IPS DF 4.7 (cell line): Measurements from ENCODE around the gene MAP4.
"Not testable (repeated sequence)": the region's sequence is repeated elsewhere in the genome, so short reads cannot be mapped to it uniquely, and the experiment has no call there.

ENCODE experiments used
- DNase-seq: peaks from one replicate; pipeline ENCODE4 v3.0.0-alpha.2; 2013; ENCODE audit warnings: low spot score; ENCODE audit errors: extremely low read depth

Gene MAP4

DNA sequence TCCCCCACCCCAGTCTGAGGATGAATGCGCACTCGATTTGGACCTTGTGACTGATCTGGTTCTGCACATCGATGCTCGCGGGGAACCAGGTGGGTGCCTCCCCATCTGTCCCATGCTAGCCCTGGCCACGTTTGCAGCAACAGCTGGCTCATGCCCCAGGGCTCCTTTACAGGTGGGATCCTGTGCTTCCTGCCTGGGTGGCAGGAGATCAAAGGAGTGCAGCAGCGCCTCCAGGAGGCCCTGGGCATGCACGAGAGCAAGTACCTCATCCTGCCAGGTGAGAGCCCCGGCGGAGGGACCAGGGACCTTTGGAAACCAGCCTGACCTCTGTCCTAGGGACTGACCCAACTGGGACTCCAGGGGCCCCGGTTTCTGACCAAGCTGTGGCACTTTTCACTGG lies 169.0 kb downstream of the MAP4 start:
- no peak for DNase-seq

GRCh38 chr3:47846880-47847248 lies 169.4 kb downstream of the MAP4 start:
- no peak for DNase-seq

DNA sequence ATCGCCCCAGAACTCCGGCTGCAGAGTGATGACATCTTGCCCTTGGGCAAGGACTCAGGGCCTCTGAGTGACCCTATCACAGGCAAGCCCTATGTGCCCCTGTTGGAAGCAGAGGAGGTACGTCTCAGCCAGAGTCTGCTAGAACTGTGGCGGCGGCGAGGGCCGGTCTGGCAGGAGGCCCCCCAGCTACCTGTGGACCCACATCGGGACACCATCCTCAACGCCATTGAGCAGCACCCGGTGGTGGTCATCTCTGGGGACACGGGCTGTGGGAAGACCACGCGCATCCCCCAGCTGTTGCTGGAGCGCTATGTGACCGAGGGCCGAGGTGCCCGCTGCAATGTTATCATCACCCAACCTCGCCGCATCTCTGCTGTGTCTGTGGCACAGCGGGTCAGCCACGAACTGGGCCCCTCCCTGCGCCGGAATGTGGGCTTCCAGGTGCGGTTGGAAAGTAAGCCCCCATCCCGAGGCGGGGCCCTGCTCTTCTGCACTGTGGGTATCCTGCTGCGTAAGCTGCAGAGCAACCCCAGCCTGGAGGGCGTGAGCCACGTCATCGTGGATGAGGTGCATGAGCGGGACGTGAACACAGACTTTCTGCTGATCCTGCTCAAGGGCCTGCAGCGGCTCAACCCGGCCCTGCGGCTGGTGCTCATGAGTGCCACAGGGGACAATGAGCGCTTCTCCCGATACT lies 169.9 kb downstream of the MAP4 start:
- DNase-seq: no peak

DNA sequence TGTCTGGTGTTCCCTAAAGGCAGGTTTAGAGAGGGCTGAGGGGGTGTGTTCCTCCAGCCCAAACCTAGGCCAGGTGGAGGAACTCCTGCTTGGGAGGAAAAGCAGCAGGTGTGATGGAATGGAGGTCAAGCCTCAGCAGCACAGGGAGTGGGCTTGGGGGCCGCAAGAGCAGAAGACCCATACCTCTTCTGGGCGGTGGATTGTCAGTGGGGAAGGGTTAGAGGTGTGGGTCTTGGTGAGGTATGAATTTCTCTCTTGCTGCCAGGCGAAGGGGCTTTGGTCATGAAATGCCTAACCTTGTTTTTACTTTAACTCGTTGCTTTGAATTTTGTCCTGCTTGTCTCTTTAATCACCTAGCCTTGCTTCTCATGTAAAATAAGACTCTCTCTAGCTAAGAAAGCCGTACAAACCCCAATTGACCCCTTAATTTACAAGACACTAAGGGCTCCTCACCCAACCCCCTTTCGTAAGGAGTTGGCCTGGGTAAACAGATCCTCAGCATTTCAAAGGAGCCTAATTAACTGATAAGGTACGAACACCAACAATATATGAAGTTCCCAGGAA lies 174.3 kb downstream of the MAP4 start:
- DNase-seq: no peak

DNA sequence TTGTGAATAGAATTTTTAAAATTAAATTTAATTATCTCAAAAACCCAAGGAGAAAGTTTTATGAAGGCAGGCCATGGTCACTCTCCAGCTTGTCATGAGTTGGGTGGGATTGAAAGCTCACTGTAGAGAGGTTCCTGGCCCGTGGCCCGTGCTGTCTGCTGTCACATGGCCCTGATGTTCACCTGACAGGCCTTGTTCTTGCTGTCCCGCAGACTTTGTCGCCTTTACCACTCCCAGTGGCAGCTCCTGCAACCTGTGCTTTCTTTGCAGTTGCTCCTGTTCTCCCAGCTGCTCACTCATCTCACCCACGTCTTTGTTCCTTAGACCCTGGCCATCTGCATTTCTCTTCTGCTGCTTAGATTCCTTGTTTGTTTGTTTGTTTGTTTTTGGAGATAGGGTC lies 177.7 kb downstream of the MAP4 start:
- DNase-seq: no peak

DNA sequence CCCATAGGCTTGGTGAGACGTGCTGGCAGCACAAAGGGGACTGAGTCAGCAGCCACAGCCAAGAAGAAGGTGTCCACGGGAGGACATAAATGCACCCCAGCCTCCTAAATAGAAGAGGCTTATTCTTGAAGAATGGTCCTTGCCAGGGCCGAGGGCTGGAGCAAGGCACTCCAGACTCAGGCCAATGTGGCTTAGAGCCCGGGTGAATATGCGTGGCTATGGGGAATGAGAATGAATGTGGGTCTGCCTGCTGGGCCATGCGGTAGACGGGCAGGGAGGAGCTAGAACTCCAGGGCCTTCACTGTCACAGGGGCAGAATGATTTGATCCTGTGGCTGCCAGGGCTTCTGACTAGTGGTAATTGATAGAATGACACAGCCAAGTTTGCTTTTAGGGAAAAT lies 179.2 kb downstream of the MAP4 start:
- no peak for DNase-seq

DNA sequence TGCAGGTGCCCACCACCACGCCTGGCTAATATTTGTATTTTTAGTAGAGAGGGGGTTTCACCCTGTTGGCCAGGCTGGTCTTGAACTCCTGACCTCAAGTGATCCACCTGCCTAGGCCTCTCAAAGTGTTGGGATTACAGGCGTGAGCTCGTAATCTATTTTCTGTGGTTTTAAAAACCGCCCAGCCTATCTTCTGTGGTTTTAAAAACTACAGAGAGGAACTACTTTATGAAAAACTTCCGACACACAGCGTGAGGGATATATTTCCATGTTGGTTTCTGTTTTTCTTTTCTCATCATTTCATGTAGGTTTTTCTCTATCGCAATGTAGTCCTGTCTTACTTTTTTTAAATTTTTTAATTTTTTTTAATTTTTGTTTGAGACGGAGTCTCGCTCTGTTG lies 186.7 kb downstream of the MAP4 start:
- not testable (repeated sequence) for DNase-seq

- no peak for DNase-seq
These were observed 190.6 kb downstream of the MAP4 start for GRCh38 chr3:47825590-47825989.

DNA sequence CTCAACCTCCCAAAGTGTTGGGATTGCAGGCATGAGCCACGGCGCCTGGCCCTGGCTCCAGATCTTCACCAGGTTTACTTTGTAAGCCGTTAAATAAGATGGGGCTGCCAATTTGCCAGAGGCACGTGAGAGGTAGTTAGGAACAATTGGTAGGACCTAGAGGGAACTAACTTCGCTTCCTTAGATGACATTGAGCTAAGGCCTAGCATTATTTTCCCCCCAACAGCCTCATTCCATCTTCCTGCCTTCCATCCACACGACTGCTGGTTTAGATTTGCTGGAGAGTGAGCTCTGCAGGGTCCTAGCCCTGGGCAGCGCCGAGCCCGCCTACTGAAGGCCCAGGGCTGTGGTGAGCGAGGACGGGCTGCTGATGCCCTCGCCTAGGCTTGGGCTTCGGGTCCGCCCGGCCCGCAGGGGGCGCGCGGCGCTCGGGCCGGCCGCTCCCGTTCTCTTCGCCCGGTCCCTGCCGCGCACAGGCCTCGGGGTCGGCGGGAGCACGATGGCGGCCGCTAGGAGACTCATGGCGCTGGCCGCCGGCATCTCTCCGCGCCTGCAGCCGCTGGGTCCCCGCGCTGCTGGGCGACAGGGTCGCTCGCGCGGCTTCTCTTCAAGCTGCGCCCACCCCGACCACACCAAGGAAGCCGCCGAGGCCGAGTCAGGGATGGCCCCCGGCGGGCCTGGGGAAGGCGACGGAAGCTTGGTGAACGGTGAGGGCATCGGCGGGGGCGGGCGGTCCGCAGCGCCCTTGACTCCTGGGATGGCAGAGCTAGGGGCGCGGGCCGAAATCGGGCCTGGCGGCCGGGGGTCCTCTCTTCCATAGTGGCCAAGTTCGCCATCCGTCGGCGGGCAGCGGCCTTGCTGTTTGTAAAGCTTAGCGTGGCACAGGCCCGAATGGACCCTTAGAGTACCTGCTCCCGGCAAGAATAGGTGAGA lies 191.4 kb downstream of the MAP4 start:
- DNase-seq: no peak

GRCh38 chr3:47817609-47818008 lies 198.6 kb downstream of the MAP4 start:
- no peak for DNase-seq

DNA sequence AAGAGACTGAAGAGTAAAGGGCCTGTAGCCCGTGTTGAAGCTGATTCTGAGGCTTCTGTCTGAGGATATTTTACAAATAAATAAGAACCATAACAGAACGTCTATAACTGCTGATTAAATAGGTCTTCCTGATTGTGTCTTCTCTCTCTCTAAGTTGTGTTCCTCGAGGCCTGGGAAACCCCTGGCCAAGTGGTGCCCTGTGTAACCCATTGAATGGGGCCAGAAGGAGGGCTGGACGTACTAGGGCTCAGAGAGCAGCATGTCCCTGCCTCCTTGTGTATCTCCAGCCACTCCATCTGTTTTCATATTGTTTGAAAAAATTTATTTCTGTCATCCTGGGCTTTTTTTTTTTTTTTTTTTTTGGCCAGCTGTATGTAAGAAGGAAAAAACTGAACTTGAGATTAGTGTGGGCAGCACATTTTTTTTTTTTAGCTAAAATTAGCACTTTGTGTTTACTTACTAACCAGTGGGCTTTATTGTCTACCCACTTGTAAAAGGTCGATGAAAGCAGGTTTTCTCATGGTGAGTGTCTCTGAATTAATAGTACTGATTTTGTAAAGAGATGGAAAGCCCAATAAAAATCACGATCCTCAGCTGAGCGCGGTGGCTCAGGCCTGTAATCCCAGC lies 202.6 kb downstream of the MAP4 start:
- DNase-seq: no peak

DNA sequence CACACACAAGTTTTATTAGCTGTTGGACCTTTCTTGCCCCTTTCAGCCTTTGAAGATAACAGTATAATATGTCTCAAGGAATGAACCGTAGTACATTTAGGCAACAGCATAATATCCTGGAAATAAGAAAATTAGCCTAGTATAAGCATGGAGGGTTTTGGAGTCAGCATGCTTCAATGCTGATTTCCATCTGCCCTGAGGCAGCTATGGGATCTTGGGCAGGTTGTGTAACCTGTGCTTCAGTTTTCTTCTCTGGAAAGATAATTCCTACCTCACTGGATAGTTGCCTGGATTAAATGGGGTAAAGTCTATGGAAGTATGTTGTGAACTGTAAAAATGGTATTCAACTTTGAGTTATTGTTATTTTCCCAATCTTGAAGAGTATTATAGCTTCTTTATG lies 211.6 kb downstream of the MAP4 start:
- DNase-seq: no peak

DNA sequence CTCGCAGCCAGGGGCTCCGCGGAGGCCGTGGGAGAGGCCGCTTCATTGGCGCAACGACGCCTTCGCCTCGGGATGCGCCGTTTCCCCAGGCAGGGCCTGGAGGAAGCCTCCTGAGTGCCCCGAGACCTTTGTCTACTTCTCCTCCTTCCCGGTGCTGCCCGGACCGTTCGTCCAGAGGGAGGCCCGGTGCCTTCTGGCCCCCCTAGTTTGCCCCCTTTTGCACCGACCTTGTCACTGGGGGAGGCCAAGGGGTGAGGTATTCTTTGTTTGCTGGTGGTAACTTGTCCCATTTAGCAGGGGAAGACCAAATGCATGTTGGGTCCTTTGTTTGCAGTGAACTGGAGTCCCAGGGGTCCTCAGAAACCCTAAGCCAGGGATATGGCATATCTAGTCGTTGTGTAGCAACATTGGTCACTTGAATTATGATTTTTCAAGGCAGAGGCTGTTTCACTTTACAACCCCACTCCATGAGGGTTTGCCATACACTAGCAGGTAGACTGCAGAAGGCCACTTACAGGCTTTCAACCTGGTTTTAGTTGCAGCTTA lies 212.7 kb downstream of the MAP4 start:
- DNase-seq: no peak

DNA sequence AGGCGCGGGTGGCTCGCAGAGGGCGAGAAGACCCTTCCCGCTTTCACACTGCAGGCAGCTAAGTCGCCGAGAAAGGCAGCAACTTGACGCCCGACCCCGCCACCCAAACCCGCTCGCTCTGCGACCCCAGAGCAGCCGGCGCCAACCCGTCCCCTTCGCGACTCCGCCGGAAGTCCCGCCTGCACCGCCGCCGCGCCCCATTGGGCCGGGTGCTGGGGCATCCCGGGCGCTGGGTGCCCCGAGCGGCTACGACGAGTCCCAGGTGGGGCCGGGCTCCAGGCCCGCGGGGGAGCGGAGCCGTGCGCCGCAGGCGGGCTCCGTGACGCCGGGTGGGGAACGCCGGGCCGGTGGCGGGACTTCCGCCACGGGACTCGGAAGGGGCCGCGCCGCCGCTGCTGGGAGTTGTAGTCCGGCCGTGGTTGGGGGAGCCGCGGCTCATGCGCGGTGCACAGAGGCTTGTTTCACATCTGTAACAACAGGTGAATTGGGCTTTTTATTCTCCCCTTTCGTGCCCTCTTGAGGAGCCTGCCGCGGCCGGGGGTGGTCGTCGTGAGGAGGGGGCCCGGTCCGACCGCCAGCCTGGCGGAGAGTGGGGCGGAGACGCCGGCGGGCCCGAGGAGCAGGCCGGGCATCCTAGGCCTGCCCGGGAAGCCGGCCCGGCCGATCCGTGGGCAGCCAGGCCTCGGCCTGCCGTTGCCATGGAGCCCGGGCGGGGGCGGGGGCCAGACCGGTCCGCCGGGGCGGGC lies 213.3 kb downstream of the MAP4 start, which contains the start of gene DHX30:
DHX30 (plus strand) TSS at position 405 of the 746 bp plus-strand sequence. CDS start 7,546 bp downstream, outside the sequence.
- no peak for DNase-seq
